Activated CD4-positive, alpha-beta T cell treated with anti-CD3 and anti-CD28 coated beads for 24 hours (primary cell): ENCODE measurements around the gene AP5S1.
A peak's percentile ranks its signal among the peaks of the same experiment; 100 is the strongest.
"Not testable (repeated sequence)": the region's sequence is repeated elsewhere in the genome, so short reads cannot be mapped to it uniquely, and the experiment has no call there.

ENCODE experiments used
- DNase-seq, 2 donors: peaks; one replicate each; pipeline ENCODE4 v3.0.0-alpha.2; 2020; ENCODE audit warnings: low read depth in 2 of 2

The AP5S1 gene

DNA sequence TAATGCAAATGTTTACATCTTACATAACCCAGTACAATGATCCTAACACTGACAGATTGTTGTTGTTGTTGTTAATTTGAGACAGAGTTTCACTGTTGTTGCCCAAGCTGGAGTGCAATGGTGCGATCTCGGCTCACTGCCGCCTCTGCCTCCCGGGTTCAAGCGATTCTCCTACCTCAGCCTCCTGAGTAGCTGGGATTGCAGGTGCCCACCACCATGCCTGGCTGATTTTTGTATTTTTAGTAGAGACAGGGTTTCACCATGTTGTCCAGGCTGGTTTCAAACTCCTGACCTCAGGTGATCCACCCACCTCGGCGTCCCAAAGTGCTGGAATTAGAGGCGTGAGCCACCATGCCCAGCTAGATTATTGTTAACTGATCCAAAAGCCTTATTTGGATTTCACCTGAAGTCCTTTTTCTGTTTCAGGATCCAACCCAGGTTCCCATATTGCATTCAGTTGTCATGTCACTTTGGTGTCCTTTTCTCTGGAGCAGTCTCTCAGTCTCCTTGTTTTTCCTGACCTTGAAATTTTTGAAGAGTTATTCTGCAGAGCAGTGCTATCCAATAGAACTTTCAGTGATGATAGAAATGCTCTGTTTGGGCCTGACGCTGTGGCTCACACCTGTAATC, 23.8 kb downstream of the AP5S1 start:
- DNase-seq = not testable (repeated sequence)

DNA sequence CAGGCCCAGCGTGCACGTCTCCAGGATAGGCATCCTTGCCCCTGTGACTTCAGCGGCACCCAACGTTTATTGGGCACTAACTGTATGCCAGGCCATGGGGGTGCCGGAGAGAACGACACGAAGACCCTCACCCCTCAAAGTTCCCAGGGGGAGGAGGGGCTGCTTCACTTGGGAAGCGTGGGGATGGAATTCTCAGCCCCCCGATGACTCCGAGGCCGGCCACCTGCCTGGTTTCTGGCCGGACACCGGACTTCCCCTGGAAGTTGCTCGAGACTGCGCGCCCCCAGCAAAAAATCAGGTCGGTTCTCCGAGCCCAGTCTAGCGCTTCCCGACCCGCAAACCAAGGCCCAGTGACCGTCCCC, 26.0 kb downstream of the AP5S1 start:
- no peak for DNase-seq

DNA sequence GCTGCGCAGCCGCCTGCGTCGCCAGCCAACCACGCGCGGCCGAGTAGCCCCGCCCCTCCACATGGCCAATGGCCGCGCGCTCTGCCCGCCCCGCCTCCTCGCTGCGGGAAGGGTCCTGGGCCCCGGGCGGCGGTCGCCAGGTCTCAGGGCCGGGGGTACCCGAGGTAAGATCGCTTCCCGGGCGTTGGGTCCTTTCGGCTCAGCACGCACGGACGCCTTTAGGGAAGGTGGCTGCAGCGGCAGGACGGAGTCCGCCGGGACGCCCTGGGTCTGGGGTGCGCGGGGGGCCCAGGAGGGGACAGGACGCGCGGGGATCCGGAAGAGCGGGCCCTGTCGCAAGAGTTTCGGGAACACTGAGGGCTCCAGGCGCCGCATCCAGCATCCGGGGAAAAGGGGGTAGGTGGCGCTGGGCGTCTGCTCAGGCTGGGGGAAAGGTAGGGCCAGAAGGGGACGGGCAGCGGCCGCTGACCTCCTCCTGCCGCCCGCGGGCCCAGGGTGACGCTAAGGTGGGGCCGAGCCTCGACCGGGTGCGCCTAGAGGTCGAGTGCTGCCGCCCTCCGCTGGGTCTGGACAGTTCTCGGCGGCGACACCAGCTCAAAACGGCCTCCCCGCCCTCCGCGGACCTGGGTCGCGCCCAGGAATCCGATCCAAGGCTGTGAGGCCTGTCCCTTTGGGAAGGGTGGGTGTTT, 26.5 kb downstream of the AP5S1 start, which contains the start of gene MAVS:
TSS of gene MAVS (plus strand) at position 95 of the 689 bp plus-strand sequence. CDS start 7,791 bp downstream, outside the sequence.
- DNase-seq = peak; percentile 72 to 83

DNA sequence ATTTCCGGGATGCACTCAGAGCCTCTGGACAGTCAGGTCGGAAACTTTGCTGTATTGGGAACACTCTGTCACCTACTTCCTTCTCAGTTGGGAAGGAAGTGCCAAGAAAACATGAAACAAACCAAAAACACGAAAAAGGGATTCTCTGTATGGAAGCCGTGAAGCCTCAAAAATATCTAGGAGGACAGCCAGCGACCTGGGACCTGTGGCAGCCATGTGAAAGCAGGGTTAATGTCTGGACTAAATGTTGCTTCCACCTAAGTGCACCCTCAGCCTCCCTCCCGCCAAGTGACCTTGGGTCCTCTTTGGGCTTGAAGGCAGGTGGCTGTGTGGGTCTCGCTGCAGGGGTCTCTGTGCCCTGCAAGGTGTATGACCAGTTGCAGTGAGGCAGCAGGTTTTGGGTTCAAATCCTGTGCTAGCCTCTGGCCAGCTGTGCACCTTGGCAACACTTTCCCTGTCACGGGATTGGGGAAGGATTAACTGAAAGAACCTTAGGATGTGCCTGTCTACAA, 27.1 kb downstream of the AP5S1 start:
- no peak for DNase-seq

DNA sequence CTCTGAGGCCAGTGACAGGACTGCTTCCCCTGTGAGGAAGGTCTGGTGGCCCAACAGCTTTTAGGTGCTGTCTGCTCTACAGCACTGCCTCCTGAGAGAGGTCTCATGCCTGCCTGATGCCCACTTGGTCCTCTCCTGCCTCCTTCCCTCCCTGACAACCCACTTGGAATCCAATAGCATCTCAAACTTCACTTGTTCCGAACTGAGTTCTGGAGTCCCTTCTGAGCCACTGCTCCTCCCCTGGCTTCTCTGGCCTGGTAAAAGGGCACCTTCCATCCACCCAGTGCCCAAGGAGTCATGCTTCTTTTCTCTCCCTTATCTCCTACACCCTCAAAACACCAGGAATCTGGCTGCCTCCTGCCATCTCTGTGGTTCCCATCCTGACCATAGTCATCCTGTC, 28.2 kb downstream of the AP5S1 start:
- DNase-seq = no peak

DNA sequence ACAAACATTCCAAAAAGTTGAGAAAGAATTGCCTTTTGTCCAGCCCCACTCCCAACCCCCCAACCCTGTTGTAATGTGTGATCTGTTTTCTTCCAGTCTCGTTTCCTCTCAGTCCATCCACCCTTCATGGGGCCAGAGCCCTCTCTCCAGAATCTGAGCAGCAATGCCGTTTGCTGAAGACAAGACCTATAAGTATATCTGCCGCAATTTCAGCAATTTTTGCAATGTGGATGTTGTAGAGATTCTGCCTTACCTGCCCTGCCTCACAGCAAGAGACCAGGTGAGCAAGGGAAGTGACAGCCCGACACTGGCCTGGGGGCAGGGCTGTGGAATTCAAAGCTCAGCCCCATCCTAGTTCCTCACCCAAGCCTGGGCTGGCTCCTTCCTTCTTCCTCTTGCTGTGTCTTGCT, 34.1 kb downstream of the AP5S1 start:
- DNase-seq = no peak

DNA sequence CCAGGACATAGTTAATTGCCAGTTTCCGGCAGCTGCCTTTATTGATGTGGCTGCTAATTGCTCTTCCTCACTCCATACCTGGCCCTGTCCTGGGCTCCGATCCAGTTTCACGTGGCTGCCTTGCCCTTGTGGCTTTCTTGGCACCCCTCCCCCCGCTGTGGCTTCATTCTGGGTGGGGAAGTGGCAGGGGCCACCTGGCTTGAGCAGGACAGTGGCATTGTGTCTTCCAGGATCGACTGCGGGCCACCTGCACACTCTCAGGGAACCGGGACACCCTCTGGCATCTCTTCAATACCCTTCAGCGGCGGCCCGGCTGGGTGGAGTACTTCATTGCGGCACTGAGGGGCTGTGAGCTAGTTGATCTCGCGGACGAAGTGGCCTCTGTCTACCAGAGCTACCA, 37.1 kb downstream of the AP5S1 start:
- no peak for DNase-seq

DNA sequence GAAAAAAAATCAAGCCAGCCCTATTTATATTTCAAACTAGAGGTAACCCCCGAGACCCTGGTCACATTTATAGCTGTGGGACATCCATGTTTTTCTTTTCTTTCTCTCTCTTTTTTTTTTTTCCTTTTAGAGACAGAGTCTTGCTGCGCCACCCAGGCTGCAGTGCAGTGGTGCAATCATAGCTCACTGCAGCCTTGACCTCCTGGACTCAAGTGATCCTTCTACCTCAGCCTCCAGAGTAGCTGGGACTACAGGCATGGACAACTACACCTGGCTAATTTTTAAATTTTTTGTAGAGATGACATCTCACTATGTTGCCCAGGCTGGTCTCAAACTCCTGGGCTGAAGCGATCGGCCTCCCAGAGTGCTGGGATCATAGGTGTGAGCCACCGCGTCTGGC, 38.3 kb downstream of the AP5S1 start:
- DNase-seq = no peak

DNA sequence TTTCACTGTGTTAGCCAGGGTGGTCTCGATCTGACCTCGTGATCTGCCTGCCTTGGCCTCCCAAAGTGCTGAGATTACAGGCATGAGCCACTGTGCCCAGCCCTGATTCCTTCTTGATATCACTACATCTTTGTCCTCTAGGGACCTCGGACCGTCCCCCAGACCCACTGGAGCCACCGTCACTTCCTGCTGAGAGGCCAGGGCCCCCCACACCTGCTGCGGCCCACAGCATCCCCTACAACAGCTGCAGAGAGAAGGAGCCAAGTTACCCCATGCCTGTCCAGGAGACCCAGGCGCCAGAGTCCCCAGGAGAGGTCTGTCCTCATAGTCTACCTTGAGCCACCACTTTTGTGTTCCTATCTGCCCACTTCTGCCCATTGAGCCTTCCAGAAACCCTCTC, 40.8 kb downstream of the AP5S1 start:
- no peak for DNase-seq

DNA sequence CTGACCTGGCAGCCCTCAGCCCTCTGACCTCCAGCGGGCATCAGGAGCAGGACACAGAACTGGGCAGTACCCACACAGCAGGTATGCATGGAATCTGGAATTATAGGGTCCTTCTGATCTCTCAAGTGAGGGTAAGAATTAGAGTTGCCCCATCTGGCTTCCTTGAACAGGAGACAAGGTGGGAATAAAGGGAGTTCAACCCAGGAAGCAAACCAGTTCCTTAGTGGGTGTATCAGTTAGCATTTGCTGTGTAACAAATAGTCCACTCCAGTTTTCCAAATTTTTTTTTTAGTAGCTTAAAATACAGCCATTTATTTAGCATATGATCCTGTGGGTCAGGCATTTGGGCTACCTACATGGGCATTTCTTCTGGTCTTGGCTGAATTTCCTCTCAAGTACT, 42.0 kb downstream of the AP5S1 start:
- no peak for DNase-seq

DNA sequence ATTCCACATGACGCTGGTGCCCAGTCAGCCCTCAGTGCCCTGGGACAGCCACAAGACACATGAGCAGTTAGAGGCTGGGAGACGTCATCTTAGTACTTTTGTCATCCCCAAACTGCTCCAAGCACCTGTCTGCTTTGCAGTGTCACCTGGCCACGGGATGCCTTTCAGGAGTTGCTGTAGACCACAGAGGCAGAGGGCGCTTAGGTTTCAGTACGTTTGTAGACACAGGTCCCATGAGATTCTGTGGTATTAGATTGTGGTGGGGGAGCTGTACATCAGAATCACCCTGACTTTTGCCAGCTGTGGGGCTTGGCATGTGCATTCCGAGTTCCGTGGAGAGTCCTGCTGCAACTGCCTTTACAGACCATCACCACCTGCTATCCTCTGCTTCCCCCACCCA, 43.0 kb downstream of the AP5S1 start:
- no peak for DNase-seq

DNA sequence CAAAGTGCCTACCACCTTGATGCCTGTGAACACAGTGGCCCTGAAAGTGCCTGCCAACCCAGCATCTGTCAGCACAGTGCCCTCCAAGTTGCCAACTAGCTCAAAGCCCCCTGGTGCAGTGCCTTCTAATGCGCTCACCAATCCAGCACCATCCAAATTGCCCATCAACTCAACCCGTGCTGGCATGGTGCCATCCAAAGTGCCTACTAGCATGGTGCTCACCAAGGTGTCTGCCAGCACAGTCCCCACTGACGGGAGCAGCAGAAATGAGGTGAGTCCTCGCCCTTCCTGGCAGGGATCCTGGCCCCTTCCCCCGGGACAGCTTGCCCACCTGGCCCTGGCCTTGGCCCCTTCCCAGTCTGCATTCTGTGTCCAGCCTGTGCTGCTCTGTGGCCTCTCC, 44.2 kb downstream of the AP5S1 start:
- no peak for DNase-seq

DNA sequence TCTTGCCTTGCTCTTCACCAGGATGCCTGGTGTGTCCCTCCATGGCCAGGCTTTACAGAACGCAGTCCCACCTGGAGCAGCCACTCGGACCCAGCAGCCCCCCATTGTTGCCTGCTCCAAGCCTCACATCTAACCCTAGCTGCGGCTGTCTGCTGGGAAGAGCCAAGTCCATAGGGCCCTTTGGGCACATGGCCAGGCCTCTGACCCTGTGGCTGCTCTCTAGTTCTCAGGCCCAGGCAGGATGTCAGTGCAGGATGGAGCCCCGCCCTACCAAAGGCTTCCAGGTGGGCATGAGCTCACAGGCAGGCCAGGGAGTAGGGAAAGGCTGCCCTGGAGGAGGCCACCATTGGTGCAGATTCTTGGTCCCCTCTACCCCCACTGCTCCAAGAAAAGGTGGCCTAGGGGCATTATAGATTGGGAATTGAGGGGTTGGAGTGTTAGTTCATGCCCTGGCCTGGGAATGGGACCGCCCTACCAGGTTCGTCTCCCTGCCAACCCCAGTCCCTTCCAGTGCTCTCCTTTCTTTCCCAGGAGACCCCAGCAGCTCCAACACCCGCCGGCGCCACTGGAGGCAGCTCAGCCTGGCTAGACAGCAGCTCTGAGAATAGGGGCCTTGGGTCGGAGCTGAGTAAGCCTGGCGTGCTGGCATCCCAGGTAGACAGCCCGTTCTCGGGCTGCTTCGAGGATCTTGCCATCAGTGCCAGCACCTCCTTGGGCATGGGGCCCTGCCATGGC, 45.0 kb downstream of the AP5S1 start:
- no peak for DNase-seq

DNA sequence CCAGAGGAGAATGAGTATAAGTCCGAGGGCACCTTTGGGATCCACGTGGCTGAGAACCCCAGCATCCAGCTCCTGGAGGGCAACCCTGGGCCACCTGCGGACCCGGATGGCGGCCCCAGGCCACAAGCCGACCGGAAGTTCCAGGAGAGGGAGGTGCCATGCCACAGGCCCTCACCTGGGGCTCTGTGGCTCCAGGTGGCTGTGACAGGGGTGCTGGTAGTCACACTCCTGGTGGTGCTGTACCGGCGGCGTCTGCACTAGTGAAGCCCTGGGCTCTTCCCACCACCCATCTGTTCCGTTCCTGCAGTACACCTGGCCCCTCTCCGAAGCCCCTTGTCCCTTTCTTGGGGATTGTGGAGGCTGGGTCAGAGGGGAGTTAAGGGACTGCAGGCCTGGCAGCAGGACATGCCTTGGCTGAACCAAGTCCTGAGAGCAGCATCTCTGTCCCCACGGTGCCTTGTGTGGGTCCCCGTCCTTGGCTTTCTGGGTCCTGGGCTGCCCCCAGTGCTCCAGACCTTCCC, 45.6 kb downstream of the AP5S1 start:
- no peak for DNase-seq

DNA sequence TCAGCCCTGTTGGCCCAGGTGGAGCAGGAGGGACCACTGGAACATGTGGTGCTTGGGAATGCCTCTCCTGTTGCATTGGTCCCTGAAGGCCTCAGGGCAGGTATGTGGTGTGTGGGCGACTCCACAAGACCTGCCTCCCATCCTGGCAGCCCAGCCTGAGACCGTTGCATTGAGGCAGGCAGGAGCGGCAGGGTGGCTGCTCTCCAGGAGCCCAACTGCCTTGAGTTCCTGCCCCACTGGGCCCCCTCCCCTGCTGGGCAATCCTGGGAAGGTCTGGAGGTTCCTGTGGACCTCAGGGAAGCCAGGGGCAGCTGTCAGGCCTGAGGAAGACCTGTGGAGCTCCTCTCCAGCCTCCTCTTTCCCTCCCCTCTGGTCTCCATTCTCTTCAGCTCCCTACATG, 46.1 kb downstream of the AP5S1 start:
- no peak for DNase-seq

DNA sequence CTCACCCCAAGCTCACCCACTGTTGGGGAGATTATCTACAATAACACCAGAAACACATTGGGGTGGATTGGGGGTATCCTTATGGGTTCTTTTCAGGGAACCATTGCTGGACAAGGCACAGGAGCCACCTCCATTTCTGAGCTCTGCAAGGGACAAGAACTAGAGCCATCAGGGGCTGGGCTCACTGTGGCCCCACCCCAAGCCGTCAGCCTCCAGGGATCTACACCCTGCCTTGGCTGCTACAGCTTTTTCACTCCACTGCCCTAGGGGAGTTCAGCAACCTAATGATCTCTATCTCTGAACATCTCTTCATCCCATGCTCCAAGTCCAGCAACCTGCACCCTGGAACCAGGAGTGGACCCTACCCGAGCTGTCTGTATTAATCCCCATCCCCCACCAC, 47.5 kb downstream of the AP5S1 start:
- no peak for DNase-seq

DNA sequence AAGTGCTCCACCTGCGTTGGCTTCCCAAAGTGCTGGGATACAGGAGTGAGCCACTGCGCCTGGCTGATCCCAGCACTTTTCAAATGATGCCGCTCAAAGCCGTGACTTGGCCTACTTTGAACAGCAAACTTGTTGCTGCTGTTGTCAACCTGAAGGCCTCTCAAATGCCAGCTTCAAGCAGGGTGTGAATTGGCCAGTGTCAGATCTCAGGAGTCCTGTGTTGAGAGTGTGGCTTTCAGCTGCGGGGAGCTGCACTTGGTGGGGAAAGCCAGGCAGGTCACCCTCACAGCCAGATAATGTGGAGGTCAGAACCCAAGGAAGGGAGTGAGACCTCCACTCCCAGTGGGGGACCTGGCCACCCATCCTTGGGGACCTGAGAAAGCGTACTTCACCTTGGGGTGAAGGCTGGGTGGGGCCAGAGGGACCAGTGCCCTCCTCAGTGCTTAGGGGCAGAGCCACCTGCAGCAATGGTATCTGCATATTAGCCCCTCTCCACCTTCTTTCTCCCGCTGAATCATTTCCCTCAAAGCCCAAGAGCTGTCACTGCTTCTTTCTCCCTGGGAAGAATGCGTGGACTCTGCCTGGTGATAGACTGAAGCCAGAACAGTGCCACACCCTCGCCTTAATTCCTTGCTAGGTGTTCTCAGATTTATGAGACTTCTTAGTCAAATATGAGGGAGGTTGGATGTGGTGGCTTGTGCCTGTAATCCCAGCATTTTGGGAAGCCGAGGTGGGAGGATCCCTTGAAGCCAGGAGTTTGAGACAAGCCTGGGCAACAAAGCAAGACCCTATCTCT, 49.7 kb downstream of the AP5S1 start:
- DNase-seq = no peak

DNA sequence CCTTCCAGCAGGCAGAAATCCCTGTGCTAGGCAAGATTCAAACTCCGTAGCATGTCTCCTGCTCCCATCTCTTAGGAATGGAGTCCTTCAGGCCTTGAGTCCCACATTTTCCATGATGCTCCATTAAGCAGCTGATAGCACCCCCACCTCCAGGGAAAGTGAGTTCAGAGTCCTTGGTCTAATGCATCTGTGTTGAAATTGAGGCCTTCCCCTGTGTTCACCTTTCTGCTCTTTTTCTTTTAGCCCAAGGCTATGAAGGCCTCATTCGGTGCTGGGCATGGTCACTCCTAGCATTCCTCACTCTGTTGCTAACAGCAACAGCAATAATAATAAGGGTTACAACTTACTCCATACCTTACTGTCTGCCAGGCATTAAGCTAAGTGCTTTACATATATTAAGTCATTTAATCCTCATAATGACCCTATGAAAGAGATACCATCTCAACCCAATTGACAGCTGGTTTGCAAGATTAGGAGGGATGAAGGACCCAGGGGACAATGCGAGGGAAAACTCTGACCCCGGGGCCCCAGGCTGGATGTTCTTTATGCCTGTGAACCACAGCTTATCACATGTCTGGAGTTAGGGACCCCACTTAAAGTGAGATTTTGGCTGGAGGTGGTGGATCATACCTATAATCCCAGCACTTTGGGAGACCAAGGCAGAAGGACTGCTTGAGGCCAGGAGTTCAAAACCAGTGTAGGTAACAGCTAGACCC, 51.4 kb downstream of the AP5S1 start:
- DNase-seq = no peak

DNA sequence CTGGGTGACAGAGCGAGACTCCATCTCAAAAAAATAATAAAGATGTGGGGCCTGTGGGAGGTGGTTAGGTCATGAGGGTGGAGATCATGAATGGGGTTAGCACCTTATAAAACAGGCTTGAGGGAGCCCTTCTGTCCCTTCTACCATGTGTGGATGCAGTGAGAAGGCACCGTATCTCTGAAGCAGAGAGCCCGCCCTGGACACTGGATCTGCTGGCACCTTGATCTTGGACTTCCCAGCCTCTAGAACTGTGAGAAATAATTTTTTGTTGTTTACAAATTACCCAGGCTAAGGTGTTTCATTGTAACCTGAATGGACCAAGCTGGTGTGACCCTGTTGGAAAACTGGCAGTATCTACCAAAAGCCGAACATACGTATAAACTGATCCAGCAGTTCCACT, 53.2 kb downstream of the AP5S1 start:
- DNase-seq = no peak

DNA sequence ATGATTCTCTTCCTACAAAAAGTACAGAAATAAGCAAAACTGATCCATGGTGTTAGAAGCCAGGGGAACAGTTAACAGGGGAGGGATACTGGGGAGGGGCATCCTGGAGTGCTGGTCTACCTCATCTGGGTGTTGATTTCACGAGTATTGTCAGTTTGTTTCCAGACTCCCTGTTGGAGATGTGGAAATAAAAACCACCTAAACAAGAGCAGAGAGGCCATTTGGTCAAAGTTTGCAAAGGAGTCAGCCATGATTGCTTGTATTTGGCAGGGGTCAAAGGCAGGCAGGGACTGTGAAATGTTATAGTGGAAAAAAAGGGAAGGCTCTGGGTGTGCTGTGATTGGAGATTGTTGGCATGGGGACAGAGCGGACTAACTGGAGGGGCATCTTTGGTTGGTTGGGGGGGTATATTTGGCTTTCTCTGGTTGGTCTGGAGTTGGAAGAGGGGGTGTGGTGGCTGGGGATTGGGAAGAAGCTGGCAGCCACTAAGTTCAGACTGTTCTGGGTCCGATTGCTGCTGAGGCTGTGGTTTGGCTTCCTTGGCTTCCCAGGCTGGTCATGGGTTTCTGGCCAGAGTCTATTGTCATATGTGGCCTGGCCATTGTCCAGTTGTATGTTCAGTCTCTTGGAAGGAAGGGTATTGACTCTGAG, 54.0 kb downstream of the AP5S1 start:
- no peak for DNase-seq
